Left colon (tissue), 2 donors: ENCODE data around the gene PLEKHA5. TPM values are rescaled to one million over a fixed set of nuclear protein-coding genes. Genes with fewer than 3 reads are reported as not detected.
A peak's percentile ranks its signal among the peaks of the same experiment; 100 is the strongest.
"Not testable (repeated sequence)": the region's sequence is repeated elsewhere in the genome, so short reads cannot be mapped to it uniquely, and the experiment has no call there.

Experiments
- ATAC-seq: fragments of 200-7000 bp; cut with Tn5 transposase; one replicate; pipeline ENCODE4 v1.9.1; 2020; ENCODE audit warnings: mild to moderate bottlenecking, moderate library complexity
- DNase-seq, 2 donors: peaks; one replicate each; pipeline ENCODE4 v3.0.0-alpha.2; 2020
- intact Hi-C, 2 donors: fragments of 100-400 bp; cut with DNase I in 1 of 2; cut with micrococcal nuclease in 1 of 2; formaldehyde crosslinking; loops; one replicate each; pipeline versions ENCODE4 v1.11.2 to v1.14.0; 2022; cut with DNase I, micrococcal nuclease
- total RNA-seq, 2 donors: library from RNA; stranded (reverse); fragmentation: NEBNext Ultra II Directional; extraction: Animal tissue kit (Norgen Biotek cat#: 25700); gene quantifications; one replicate each; pipeline ENCODE4 v1.2.1, GENCODE V29; 2021
- donor health status: DM: no; HTN: no; CAD: no.
- donor health status: DM: yes; HTN: yes; CAD: no.

Gene PLEKHA5
- total RNA-seq, 2 donors from 2014 or later, result 33.1 to 36.8 TPM

DNA sequence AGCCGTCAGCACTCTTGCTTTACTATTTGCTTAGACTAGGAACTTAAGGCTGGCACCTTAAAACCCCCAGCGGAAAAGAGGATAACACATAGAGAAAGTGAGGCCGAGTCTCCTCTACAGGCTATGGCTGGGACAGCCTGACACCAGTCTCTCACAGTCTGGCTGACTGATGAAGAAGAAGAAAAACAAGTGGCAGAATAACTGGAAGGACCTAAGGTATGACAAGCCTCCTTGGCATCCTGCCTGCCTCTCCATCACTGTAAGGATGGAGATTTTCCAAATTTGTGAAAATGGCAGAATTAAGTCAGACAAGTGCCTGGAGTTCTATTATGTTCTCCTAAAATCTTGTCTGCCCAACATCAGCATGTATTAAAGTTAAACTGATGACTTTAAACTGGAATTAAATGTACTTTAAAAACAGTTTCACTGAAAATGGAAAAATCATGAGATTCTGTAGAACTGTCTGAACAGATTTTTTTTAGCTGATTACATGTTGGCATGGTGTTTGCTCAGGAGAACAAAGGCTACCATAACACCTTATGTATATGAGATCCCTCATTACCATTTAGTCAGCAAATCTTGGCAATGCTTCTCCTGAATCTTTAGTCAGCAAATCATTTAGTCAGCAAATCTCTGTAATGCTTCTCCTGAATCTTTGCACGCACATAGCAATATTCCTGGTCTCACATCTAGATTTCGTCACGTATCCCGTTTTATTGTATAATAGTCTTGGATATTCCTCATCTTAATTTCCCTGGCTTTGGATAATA, 169.5 kb downstream of the PLEKHA5 start:
- DNase-seq (no peak), ATAC-seq (no peak)
- intact Hi-C loops, result no loop called here

DNA sequence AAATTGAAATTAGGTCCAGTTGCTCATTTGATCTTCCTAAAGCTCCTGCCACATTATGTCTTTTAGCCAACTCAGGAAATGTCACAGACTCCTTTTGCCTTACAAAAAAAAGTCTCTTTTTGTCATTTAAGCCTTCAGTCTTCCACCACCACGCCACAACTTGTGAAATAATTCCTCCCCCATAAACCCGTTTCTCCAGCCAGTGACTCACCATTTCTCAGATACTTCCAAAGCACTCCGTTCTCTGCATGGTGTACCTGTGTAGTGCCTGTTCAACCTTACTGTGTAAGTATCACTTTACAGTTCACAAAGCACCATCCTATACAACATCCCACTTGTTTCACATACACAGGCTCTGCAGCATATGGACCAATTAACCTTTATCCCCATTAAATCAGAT, 170.2 kb downstream of the PLEKHA5 start:
- ATAC-seq, result no peak
- intact Hi-C loops, result no loop called here
- no peak for DNase-seq

DNA sequence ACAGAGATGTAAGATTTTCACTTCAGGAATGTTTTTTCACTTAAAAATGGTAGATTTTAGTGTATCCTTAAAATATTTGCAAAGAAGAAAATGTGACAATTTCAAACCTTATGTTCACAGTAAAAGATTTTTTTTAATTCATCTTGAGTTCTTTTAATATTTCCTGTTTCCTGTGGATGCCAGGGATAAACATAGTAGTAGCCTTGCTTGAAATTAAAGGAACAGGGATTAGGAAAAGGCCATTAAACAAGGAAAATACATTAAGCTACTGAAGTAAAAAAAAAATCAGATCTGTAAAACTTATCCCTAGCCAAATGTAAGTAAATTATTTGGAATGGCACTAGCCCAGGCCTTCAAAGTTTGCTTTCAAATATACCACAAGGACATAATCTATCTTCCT, 171.7 kb downstream of the PLEKHA5 start:
- intact Hi-C loops, result no loop called here
- ATAC-seq (no peak), DNase-seq (no peak)

DNA sequence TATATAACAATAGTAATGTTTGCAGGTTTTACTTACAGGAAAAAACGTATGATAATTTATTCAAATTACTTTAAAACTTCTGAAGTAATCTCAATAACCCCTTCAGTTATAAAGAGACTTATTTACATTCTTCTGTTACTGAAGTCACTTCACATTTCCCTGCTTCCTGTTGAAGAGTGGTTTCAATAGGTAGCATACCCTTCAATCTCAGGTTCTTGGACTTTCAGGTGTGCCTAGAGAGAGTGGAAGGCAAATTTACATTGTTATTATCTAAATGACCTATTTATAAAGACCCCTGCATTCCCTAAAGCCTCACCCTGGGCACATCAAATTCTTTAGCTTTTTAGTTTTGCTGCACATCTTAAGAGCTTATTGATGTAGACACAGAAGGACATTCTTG, 172.2 kb downstream of the PLEKHA5 start:
- intact Hi-C loops, result no loop called here
- no peak for ATAC-seq
- no peak for DNase-seq

DNA sequence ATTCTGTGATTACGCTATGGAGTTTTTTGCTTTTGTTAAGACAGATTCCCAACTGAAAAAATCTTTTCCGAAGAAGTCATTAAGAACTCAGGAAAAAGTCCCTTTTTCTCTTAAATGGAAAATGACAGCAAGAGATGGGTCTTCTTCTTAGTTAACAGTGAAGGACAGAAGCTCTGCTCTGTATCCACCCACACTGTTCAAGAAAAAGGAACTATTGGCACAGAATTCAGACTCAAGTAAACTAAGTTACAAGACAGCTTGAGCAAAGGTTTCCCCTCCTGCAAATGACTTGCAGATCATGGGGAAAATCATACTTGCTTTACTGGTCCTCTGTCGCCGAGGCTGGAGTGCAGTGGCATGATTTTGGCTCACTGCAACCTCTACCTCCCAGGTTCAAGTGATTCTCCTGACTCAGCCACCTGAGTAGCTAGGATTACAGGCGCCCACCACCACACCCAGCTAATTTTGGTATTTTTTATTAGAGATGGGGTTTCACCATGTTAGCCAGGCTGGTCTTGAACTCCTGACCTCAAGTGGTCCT, 172.6 kb downstream of the PLEKHA5 start:
- DNase-seq (no peak), ATAC-seq (no peak)
- intact Hi-C loops, result no loop called here

DNA sequence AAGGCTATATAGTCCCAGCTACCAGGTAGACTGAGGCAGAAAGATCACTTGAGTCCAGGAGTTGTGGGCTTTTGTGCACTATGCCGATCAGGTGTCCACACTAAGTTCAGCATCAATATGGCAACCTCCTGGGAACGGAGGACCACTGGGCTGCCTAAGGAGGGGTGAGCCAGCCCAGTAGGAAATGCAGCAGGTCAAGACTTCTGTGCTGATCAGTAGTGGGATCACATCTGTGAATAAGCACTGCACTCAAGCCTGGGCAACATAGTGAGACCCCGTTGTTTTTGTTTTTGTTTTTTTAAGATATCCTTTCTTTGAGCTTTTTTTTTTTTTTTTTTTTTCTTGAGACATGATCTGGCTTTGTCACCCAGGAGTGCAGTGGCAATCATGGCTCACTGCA, 174.0 kb downstream of the PLEKHA5 start:
- intact Hi-C loops, result no loop called here
- ATAC-seq, result no peak
- DNase-seq, result no peak

DNA sequence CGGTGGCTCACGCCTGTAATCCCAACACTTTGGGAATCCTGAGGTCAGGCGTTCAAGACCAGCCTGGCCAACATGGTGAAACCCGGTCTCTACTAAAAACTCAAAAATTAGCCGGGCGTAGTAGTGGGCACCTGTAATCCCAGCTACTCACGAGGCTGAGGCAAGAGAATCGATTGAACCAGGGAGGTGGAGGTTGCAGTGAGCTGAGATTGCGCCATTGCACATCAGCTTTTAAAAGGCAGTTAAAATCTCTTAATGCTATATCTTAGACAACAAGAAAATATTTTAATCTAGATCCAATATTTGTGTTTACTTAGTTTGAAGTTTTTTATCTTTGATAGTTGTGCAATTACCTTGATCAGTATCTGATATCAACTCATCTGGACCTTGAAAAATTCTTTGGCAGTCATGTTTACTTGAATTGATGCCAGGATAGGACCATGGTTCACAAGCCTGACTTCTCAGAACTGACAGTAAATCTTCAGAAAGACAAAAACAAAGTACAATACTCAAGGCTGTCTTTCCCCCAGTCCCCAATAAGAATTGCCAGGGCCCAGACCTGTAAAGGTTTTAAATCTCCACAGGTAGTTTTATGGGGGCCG, 174.7 kb downstream of the PLEKHA5 start:
- ATAC-seq (no peak), DNase-seq (no peak)
- intact Hi-C loops, result no loop called here

DNA sequence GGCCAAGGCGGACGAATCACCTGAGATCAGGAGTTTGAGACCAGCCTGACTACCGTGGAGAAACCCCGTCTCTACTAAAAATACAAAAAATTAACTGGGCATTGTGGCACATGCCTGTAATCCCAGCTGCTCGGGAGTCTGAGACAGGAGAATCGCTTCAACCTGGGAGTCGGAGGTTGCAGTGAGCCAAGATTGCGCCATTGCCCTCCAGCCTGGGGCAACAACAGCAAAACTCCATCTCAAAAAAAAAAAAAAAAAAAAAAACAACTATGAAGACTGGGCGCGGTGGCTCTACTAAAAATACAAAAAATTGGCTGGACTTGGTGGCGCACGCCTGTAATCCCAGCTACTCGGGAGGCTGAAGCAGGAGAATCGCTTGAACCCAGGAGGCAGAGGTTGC, 176.1 kb downstream of the PLEKHA5 start:
- ATAC-seq, intact Hi-C loops, DNase-seq: not testable (repeated sequence)

DNA sequence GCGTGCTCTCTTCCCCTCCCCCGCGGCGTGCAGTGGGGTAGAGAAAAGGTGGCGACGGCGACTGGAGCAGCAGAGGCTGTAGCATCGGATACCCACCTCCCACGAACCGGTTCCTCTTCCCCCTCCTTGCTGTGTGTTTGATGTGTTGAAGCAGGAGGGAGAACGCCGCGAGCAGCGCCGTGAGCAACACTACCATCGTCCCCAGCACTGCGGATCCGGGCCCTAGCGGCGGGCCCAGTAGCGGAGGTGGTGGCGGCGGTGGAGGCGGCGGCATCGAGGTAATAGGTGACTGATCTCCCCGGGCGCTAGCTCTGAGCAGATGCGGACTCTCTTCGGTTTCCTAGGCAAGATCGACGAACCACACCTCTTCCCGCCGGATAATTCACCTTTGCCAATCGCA, 176.8 kb downstream of the PLEKHA5 start:
- no peak for DNase-seq
- ATAC-seq, result no peak
- intact Hi-C loops, result no loop called here

DNA sequence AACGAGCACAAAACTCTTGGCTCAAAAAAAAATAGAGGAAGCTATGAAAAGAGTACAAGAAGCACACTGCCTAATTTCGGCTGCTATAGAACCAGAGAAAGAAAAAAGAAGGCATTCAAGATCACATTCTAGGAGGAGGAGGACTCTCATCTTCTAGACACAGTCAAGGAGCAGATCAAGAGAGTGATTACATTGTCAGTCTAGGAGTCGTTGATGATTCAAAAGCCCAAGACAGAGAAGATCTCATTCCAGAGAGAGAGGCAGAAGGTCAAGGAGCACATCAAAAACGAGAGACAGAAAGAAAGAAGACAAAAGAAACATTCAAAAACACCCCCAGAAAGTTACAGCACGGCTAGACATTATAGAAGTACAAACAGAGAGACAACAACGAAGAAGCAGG, 177.9 kb downstream of the PLEKHA5 start:
- ATAC-seq (no peak), DNase-seq (no peak)
- intact Hi-C loops, result no loop called here

DNA sequence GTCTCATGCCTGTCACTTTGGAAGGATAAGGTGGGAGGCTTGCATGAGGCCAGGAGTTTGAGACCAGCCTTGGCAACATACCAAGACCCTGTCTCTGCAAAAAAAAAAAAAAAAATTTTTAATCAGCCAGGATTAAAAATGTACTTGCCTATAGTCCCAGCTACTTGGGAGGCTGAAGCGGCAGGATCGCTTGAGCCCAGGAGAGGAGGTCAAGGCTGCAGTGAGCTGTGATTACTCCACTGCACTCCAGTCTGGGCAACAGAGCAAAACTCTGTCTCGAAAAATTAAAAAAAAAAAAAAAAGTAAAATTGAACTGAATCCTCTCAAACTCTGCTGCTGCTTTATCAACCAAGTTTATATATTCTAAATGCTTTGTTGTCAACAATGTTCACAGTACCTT, 181.6 kb downstream of the PLEKHA5 start:
- DNase-seq, result no peak
- intact Hi-C loops, result no loop called here
- ATAC-seq, result no peak

DNA sequence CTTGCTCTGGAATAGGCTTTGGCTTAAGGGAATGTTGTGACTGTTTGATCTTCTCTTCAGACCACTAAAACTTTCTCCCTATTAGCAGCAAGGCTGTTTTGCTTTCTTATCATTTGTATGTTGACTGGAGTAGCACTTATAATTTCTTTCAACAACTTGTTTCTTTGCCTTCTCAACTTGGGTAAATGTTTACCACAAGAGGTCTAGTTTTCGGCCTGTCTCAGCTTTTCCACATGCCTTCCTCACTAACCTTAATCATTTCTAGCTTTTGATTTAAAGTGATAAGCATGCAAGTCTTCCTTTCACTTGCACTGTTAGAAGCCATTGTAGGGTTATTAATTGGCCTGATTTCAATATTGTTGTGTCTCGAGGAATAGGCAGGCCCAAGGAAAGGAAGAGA, 183.1 kb downstream of the PLEKHA5 start:
- intact Hi-C loops, result no loop called here
- DNase-seq (no peak), ATAC-seq (no peak)

DNA sequence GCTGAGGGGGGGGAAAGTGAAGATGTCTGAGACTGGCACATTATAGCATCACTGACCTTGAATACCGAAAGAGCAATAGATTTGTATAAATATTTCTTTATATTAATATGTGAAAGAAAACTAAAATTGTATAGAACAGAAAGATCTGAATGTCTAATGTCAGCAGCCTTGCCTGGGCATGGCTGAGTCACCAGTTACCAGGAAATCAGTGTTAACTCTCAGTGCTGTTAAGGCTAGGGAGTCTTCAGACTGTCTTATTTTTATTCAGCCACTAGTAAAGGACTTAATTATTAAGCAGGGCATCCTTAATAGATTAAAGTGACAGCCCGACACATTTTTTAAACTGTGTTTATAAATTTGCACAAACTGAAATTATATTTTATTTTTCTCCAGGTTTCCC, 186.9 kb downstream of the PLEKHA5 start:
- intact Hi-C loops, result no loop called here
- ATAC-seq (no peak), DNase-seq (no peak)

DNA sequence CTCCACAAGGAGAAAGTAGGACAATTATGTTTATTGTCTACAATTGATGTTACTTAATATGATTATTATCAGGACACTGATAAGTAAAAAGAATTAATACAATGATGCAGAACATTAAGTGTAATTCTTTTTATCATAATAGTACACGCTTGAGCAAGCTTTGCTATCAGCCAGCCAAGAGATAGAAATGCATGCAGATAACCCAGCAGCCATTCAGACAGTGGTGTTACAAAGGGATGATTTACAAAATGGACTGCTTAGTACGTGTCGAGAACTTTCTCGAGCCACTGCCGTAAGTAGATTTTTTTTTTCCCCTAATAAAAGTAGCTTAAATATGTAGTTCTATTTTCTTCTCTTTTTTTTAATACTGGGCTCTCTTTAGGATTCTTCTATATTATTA, 192.8 kb downstream of the PLEKHA5 start:
- ATAC-seq (no peak), DNase-seq (no peak)
- intact Hi-C loops, result no loop called here

DNA sequence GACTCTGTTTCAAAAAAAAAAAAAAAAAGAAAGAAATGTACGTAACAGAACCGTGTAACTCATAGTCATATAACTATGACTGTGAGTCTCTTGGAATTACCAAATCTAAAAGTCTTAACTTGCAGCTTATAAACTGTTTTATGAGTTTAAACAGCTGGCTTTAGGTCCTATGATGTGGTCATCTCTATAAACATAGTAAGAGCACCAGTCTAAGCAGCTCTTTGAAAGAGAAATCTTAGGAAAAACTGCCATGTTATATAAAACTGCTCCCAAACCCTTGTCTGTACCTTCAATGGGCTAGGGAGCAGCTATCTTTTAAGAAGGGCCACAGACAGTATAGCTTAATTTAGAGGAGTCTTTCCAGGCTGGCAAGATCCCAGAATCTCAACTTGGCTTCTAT, 194.3 kb downstream of the PLEKHA5 start:
- peak; percentile 62 for ATAC-seq
- intact Hi-C loops, result no loop called here

DNA sequence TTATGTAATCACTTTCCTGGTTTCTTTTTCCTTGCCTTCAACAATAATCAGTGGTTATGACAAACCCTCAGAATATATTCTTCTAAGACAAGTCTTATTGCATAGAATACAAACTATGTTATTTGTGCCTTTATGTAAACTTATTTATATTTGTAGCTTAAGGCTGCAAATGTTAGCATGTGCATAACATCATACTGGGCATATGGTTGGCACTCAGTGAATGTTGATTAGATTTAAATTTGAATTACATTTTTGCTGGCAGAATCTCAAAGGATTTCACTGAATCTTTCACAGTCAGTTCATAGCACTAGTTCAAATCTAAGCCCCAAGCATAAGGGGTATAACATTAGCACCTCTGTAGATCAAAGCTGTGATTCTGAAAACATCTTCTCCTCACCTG, 196.6 kb downstream of the PLEKHA5 start:
- intact Hi-C loops, result no loop called here
- ATAC-seq (no peak), DNase-seq (no peak)

More for the DNA sequence above, 194.3 kb downstream of the PLEKHA5 start:
- DNase-seq, result no peak

DNA sequence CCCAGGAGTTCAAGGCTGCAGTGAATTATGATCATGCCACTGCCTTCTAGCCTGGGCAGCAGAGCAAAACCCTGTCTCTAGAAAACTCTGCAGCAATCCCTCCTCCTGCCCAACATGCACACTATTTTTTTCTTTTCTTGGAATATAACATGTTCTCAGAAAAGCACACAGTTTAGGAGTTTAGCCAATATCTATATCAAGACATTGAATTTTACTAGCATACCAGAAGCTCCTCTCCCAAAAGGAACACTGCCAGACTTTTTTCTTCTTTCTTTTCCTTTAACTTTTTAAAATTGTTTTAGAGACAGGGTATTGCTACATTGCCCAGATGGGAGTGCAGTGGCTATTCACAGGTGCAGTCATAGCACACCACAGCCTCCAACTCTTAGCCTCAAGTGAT, 202.7 kb downstream of the PLEKHA5 start:
- no peak for ATAC-seq
- intact Hi-C loops, result no loop called here
- DNase-seq, result no peak

DNA sequence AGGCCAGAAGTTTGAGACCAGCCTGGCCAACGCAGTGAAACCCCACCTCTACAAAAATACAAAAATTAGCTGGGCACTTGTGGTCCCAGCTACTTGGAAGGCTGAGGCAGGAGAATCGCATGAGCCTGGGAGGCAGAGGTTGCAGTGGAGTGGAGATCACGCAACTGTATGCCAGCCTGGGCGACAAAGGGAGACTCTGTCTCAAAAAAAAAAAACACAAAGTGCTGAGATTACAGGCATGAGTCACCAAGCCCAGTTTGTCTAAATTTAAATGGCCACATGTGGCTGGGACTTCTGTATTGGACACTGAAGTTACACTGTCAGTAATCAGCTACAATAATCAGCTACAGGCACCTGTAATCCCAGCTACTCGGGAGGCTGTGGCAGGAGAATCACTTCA, 208.9 kb downstream of the PLEKHA5 start:
- intact Hi-C loops, result no loop called here
- DNase-seq (no peak), ATAC-seq (no peak)

DNA sequence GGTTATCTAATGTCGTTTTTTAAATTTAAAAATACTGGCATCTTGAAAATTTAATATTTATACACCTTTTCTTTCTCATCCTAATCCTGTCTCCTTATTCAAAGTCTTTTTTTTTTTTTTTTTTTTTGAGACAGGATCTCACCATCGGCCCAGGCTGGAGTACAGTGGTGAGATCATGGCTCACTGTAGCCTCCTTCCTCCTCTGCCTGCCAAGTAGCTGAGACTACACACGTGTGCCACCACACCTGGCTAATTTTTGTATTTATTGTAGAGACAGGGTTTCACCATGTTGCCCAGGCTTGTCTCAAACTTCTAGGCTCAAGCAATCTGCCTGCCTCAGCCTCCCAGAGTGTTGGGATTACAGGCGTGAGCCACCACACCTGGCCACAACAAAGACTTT, 221.3 kb downstream of the PLEKHA5 start:
- intact Hi-C loops, ATAC-seq, DNase-seq: not testable (repeated sequence)

DNA sequence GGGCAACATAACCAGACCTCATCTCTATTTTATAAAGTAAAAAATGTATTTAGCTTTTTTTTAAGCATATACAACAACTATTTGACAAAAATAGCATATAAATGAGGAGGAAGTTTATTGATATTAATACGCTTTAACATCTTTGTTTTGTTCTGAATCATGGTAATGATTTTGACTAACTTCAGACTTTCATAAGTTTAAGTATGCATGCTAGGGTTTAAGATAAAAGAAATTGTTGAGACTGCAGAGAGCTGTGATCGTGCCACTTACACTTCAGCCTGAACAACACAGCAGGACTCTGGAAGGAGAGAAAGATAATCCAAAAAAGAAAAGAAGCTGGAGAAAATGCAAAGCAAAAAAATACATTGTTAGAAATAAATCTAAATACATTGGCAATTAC, 221.8 kb downstream of the PLEKHA5 start:
- DNase-seq, result no peak
- no peak for ATAC-seq
- intact Hi-C loops, result no loop called here

DNA sequence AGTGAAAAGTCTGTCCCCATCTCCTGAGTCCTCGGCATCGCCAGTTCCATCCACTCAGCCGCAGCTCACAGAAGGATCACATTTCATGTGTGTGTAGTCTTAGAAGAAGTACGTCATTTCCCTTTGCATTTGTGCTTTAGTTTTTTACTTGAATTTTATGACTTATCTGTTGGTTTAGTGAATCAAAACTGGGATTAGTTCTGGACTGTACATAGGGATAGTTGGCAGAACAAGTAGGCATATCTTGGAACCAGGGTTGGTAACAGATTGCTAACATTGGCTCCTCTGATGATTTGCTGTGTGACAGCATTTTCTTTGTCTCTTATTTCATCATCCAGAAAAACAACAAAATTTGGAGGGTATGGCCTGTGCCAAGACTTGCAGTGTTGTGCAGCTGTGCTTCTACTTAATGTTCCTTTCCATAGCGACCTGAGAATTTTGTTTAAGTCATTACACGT, 240.2 kb downstream of the PLEKHA5 start:
- DNase-seq (no peak), ATAC-seq (no peak)
- intact Hi-C loops, result no loop called here
